ENCODE results near the gene IFIT2. TPM values are rescaled to one million over a fixed set of nuclear protein-coding genes. Genes with fewer than 3 reads are reported as not detected.
"Not testable (repeated sequence)": the region's sequence is repeated elsewhere in the genome, so short reads cannot be mapped to it uniquely, and the experiment has no call there.

Gene IFIT2
- total RNA-seq, 2 experiments from 2014 or later, result 16.0 to 34.4 TPM

DNA sequence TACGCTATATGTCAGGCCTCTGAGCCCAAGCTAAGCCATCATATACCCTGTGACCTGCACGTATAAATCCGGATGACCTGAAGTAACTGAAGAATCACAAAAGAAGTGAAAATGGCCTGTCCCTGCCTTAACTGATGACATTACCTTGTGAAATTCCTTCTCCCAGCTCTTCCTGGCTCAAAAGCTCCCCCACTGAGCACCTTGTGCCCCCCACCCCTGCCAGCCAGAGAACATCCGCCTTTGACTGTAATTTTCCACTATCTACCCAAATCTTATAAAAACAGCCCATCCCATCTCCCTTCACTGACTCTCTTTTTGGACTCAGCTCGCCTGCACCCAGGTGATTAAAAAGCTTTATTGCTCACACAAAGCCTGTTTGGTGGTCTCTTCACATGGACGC is 17.1 kb upstream of the IFIT2 start:
- H3K4me3 Mint-ChIP-seq; H3K9me3 Mint-ChIP-seq (ENCODE audit: low read depth); CTCF ChIA-PET; H3K4me1 Mint-ChIP-seq; H3K36me3 Mint-ChIP-seq; ATAC-seq; H3K27ac Mint-ChIP-seq; DNase-seq: not testable (repeated sequence)
- H3K27me3 Mint-ChIP-seq, result peaks cover 30% of the 10 kb centered on the region

DNA sequence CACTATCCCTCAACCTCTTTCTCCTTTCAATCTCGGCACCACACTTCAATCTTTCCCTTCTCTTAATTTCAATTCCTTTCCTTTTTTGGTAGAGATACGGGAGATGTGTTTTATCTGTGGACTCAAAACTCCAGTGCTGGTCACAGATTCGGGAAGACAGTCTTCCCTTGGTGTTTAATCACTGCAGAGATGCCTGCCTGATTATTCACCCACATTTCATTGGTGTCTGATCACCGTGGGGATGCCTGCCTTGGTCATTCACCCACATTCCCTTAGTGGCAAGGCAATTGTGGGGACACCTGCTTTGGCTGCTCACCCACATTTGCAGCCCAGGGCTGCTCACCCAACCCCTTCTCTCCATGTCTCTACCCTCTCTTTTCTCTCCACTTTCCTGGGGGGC is 16.5 kb upstream of the IFIT2 start:
- not testable (repeated sequence) for ATAC-seq, H3K27ac Mint-ChIP-seq

GRCh38 chr10:89294721-89295239 is 7.1 kb upstream of the IFIT2 start:
- DNase-seq (no peak), ATAC-seq (no peak)
- CTCF ChIA-PET, result interaction anchor here (0.7 to 2.0 kb wide), 5 partner anchors 9 to 94 kb away, joined by 3 to 6 read pairs (median 3); no protein-coding TSS in a partner anchor
- Mint-ChIP-seq H3K9me3 (ENCODE audit: low read depth) (peaks cover 10% of the 10 kb centered on the region), H3K4me1 (peaks cover 32% of the 10 kb centered on the region), H3K4me3 (no peak overlapping the region), H3K27ac (no peak overlapping the region), H3K36me3 (peaks cover 16% of the 10 kb centered on the region), H3K27me3 (peaks cover 15% of the 10 kb centered on the region)

More for the DNA sequence above, 16.5 kb upstream of the IFIT2 start:
- DNase-seq; H3K9me3 Mint-ChIP-seq (ENCODE audit: low read depth); CTCF ChIA-PET; H3K4me1 Mint-ChIP-seq; H3K4me3 Mint-ChIP-seq; H3K36me3 Mint-ChIP-seq: not testable (repeated sequence)
- H3K27me3 Mint-ChIP-seq, result peaks cover 30% of the 10 kb centered on the region

- peaks cover 10% of the 10 kb centered on the region for H3K9me3 Mint-ChIP-seq (ENCODE audit: low read depth)
- CTCF ChIA-PET, result interaction anchor here (1.3 kb wide), 1 partner anchor 9 kb away, joined by 3 read pairs; no protein-coding TSS in a partner anchor
- H3K4me3 Mint-ChIP-seq, result peak overlapping the region; percentile 10
- H3K27me3 Mint-ChIP-seq, result peaks cover 15% of the 10 kb centered on the region
- peaks cover 34% of the 10 kb centered on the region for H3K4me1 Mint-ChIP-seq
- DNase-seq (no peak), ATAC-seq (peak; percentile 81)
- H3K27ac Mint-ChIP-seq, result peak overlapping the region; percentile 63
- peaks cover 16% of the 10 kb centered on the region for H3K36me3 Mint-ChIP-seq
Measured at GRCh38 chr10:89295597-89295996, 6.2 kb upstream of the IFIT2 start.

GRCh38 chr10:89296220-89296648 is 5.6 kb upstream of the IFIT2 start:
- Mint-ChIP-seq H3K27ac (peak overlapping the region; percentile 63), H3K4me1 (peaks cover 38% of the 10 kb centered on the region), H3K36me3 (peaks cover 18% of the 10 kb centered on the region), H3K4me3 (peak overlapping the region; percentile 10), H3K9me3 (ENCODE audit: low read depth) (peaks cover 10% of the 10 kb centered on the region), H3K27me3 (peaks cover 15% of the 10 kb centered on the region)
- CTCF ChIA-PET, result no interaction called here
- DNase-seq (no peak), ATAC-seq (no peak)

- CTCF ChIA-PET, result no interaction called here
- no peak for DNase-seq
- peaks cover 43% of the 10 kb centered on the region for H3K4me1 Mint-ChIP-seq
- no peak overlapping the region for H3K4me3 Mint-ChIP-seq
- peaks cover 26% of the 10 kb centered on the region for H3K36me3 Mint-ChIP-seq
- ATAC-seq, result no peak
- H3K27ac Mint-ChIP-seq, result no peak overlapping the region
- peaks cover 10% of the 10 kb centered on the region for H3K9me3 Mint-ChIP-seq (ENCODE audit: low read depth)
- peaks cover 15% of the 10 kb centered on the region for H3K27me3 Mint-ChIP-seq
Measured at GRCh38 chr10:89297356-89297755, 4.5 kb upstream of the IFIT2 start.

- CTCF ChIA-PET, result no interaction called here
- H3K36me3 Mint-ChIP-seq, result peaks cover 26% of the 10 kb centered on the region
- no peak for ATAC-seq
- peaks cover 10% of the 10 kb centered on the region for H3K9me3 Mint-ChIP-seq (ENCODE audit: low read depth)
- peaks cover 15% of the 10 kb centered on the region for H3K27me3 Mint-ChIP-seq
- peaks cover 47% of the 10 kb centered on the region for H3K4me1 Mint-ChIP-seq
- no peak for DNase-seq
- no peak overlapping the region for H3K4me3 Mint-ChIP-seq
- no peak overlapping the region for H3K27ac Mint-ChIP-seq
Measured at GRCh38 chr10:89297791-89298190, 4.1 kb upstream of the IFIT2 start.

GRCh38 chr10:89299031-89299430 is 2.8 kb upstream of the IFIT2 start:
- Mint-ChIP-seq H3K4me3 (no peak overlapping the region), H3K27ac (no peak overlapping the region), H3K4me1 (peaks cover 55% of the 10 kb centered on the region), H3K27me3 (peaks cover 8% of the 10 kb centered on the region), H3K9me3 (ENCODE audit: low read depth) (peaks cover 10% of the 10 kb centered on the region), H3K36me3 (peaks cover 32% of the 10 kb centered on the region)
- CTCF ChIA-PET, result no interaction called here
- no peak for ATAC-seq
- DNase-seq, result no peak

DNA sequence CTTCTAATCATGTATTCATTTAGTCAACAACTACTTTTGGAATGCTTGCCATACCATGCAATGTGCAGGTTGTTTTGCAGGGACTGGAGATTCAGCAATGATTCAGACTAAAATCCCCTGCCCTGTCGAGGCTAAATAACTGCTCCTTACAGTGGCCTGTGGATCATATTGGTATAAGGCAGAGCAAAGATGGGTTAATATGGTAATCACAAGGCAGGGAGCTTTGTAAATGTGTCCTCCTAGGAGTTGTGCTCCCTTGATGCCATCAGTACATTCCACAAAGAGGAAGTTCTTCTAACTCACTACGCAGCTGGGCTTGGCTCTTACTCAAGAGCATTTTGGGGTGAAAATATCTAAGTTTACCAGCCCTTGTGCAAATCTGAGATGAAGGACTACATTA is 614 bp upstream of the IFIT2 start:
- peak overlapping the region; percentile 94 for H3K4me3 Mint-ChIP-seq
- no peak for DNase-seq
- peak overlapping the region; percentile 92 for H3K27ac Mint-ChIP-seq
- peaks cover 10% of the 10 kb centered on the region for H3K9me3 Mint-ChIP-seq (ENCODE audit: low read depth)
- CTCF ChIA-PET, result interaction anchor here (0.8 to 1.5 kb wide), 4 partner anchors 9 to 88 kb away, joined by 3 to 7 read pairs (median 4); no protein-coding TSS in a partner anchor
- peaks cover 48% of the 10 kb centered on the region for H3K36me3 Mint-ChIP-seq
- peak; percentile 11 for ATAC-seq
- H3K4me1 Mint-ChIP-seq, result peaks cover 42% of the 10 kb centered on the region
- H3K27me3 Mint-ChIP-seq, result peaks cover 3% of the 10 kb centered on the region

GRCh38 chr10:89302625-89303024 is 779 bp downstream of the IFIT2 start:
- no peak for ATAC-seq
- Mint-ChIP-seq H3K9me3 (ENCODE audit: low read depth) (peaks cover 11% of the 10 kb centered on the region), H3K27ac (peak overlapping the region; percentile 92), H3K4me1 (peaks cover 37% of the 10 kb centered on the region), H3K36me3 (peaks cover 62% of the 10 kb centered on the region), H3K27me3 (peaks cover 3% of the 10 kb centered on the region), H3K4me3 (peak overlapping the region; percentile 94)
- DNase-seq, result no peak
- CTCF ChIA-PET, result interaction anchor here (1.5 to 1.6 kb wide), 3 partner anchors 10 to 66 kb away, joined by 3 to 8 read pairs (median 5); partner anchors contain the start of gene IFIT3

GRCh38 chr10:89303161-89303560 is 1.3 kb downstream of the IFIT2 start:
- CTCF ChIA-PET, result interaction anchor here (1.2 to 1.6 kb wide), 3 partner anchors 10 to 66 kb away, joined by 3 to 5 read pairs (median 5); no protein-coding TSS in a partner anchor
- peaks cover 67% of the 10 kb centered on the region for H3K36me3 Mint-ChIP-seq

DNA sequence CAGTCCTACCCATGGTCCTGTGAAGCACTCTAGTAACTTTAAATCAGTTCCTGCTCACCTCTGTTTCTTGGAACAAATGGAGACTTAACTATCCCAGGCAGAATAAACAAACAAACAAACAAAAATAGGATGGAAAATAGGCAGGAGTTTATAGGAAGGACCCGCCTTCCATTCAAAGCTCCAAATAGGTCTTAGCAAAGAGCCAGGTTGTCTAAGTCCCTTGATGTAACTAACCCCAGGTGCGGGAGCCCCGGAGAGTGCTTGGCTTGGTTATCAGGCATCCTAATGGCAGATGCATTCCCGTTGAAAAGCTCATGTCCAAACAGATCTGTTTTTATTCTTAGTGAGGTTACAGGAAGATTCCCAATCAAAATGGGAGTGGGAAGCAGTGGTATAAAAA is 2.2 kb downstream of the IFIT2 start:
- Mint-ChIP-seq H3K27me3 (no peaks in the 10 kb centered on the region), H3K27ac (no peak overlapping the region), H3K36me3 (peaks cover 67% of the 10 kb centered on the region), H3K4me1 (peaks cover 34% of the 10 kb centered on the region), H3K4me3 (peak overlapping the region; percentile 94), H3K9me3 (ENCODE audit: low read depth) (peaks cover 5% of the 10 kb centered on the region)
- DNase-seq (no peak), ATAC-seq (no peak)
- CTCF ChIA-PET, result interaction anchor here (0.9 to 1.6 kb wide), 5 partner anchors 9 to 65 kb away, joined by 3 to 5 read pairs (median 3); no protein-coding TSS in a partner anchor

More at GRCh38 chr10:89303161-89303560, 1.3 kb downstream of the IFIT2 start:
- ATAC-seq, result no peak
- Mint-ChIP-seq H3K9me3 (ENCODE audit: low read depth) (peaks cover 9% of the 10 kb centered on the region), H3K4me3 (peak overlapping the region; percentile 94), H3K27ac (peak overlapping the region; percentile 92), H3K4me1 (peaks cover 34% of the 10 kb centered on the region), H3K27me3 (peaks cover 3% of the 10 kb centered on the region)
- DNase-seq, result no peak

- Mint-ChIP-seq H3K4me1 (peaks cover 34% of the 10 kb centered on the region), H3K4me3 (peak overlapping the region; percentile 94), H3K27me3 (no peaks in the 10 kb centered on the region), H3K36me3 (peaks cover 67% of the 10 kb centered on the region), H3K27ac (no peak overlapping the region), H3K9me3 (ENCODE audit: low read depth) (peaks cover 2% of the 10 kb centered on the region)
- no peak for ATAC-seq
- CTCF ChIA-PET, result interaction anchor here (0.9 to 1.3 kb wide), 4 partner anchors 10 to 65 kb away, joined by 3 to 5 read pairs (median 3); no protein-coding TSS in a partner anchor
- DNase-seq, result no peak
Measured at GRCh38 chr10:89304446-89304845, 2.6 kb downstream of the IFIT2 start.

DNA sequence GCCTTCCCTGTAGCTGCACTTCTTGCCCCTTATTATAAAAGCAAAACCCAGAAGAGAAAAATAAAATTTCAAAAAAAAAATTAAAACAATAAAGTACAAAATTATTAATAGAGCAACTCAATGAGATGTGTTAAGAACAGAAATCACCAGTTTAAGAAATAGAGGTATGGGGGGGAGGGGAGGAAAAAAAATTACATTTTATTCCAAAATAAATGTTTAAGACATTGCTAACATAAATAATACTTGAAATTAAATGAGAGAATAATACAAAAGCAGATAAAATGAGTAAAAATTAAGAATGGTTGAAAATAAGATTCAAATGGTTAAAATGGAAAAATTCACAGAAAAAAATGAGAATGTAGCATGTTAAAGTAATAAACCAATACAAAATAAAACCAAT is 3.1 kb downstream of the IFIT2 start:
- peaks cover 34% of the 10 kb centered on the region for H3K4me1 Mint-ChIP-seq
- no peak overlapping the region for H3K4me3 Mint-ChIP-seq
- no peak overlapping the region for H3K27ac Mint-ChIP-seq
- DNase-seq (no peak), ATAC-seq (no peak)
- CTCF ChIA-PET, result interaction anchor here (1.1 to 1.3 kb wide), 2 partner anchors 10 to 64 kb away, joined by 3 read pairs; no protein-coding TSS in a partner anchor
- H3K9me3 Mint-ChIP-seq (ENCODE audit: low read depth), result peaks cover 2% of the 10 kb centered on the region
- peaks cover 66% of the 10 kb centered on the region for H3K36me3 Mint-ChIP-seq
- H3K27me3 Mint-ChIP-seq, result no peaks in the 10 kb centered on the region

Measured in activated CD8-positive, alpha-beta memory T cell treated with anti-CD3 and anti-CD28 coated beads, Interleukin-2, amount 10 ng/mL, durations not matched to agents 7 days and 5 days (primary cell).